ENCODE data around the gene WDR81. TPM values are rescaled to one million over a fixed set of nuclear protein-coding genes. Genes with fewer than 3 reads are reported as not detected.

The WDR81 gene
- total and polyA plus RNA-seq, 2 experiments from 2014 or later = 3.5 to 14.5 TPM

GRCh38 chr17:1742371-1743087, 18.0 kb downstream of the WDR81 start, which contains the start of gene SERPINF2:
Gene SERPINF2 (plus strand): TSS chr17:1742871. CDS start chr17:1744996, 2,125 bp downstream.
- Histone ChIP-seq H4K20me1 (replicated peaks; ENCODE audit: insufficient read depth) (no peaks in the 10 kb centered on the region), H3K27ac (ENCODE audit: low read depth) (no peak within 1 kb of the TSS), H3K4me2 (no peak within 1 kb of the TSS), H3K4me1 (ENCODE audit: insufficient read depth) (no peaks in the 10 kb centered on the region), H3K79me2 (replicated peaks; ENCODE audit: insufficient read depth) (no peaks in the 10 kb centered on the region), H3F3A (replicated peaks; ENCODE audit: low read depth) (no peaks in the 10 kb centered on the region; the same call in 1 of the 2 replicates), H3K27me3 (ENCODE audit: insufficient read depth) (no peaks in the 10 kb centered on the region), H3K4me3 (no peak within 1 kb of the TSS), H3K36me3 (ENCODE audit: insufficient read depth) (no peaks in the 10 kb centered on the region), H2AFZ (no peak within 1 kb of the TSS), H3K9me2 (ENCODE audit: insufficient read depth) (no peaks in the 10 kb centered on the region)
- no peak for DNase-seq (ENCODE audit: low spot score)
- no peak for ATAC-seq
- peaks cover 2% of the 10 kb centered on the region; the same call in 1 of the 3 replicates for H3K4me1 Mint-ChIP-seq
- peaks cover 2% of the 10 kb centered on the region; the same call in 2 of the 3 replicates for H3K36me3 Mint-ChIP-seq (ENCODE audit: low read depth)
- TF ChIP-seq ZNF331 (CRISPR knock-in tag; IDR thresholded peaks at IDR 0.05; ENCODE audit: low read depth) = no peak
- TF ChIP-seq JUNB (IDR thresholded peaks at IDR 0.05; ENCODE audit: unreplicated experiment) = no peak
- TF ChIP-seq ZNF462 (CRISPR knock-in tag; IDR thresholded peaks at IDR 0.05) = no peak
- no peak for TF ChIP-seq CTCF (conservative IDR thresholded peaks at IDR 0.05; ENCODE audit: low read depth in 2 of 2)
- TF ChIP-seq CREB1 (CRISPR knock-in tag; IDR thresholded peaks at IDR 0.05; ENCODE audit: low read depth) = no peak
- no peak for TF ChIP-seq POLR2AphosphoS5 (IDR thresholded peaks at IDR 0.05; ENCODE audit: low read depth)
- no peak for TF ChIP-seq STAT1 (IDR thresholded peaks at IDR 0.05; ENCODE audit: unreplicated experiment)
- TF ChIP-seq EZH2phosphoT487 (IDR thresholded peaks at IDR 0.05; ENCODE audit: unreplicated experiment) = no peak
- TF ChIP-seq ZNF114 (CRISPR knock-in tag; IDR thresholded peaks at IDR 0.05) = no peak
- TF ChIP-seq EZH2 (IDR thresholded peaks at IDR 0.05; ENCODE audit: low read depth, unreplicated experiment) = no peak
- TF ChIP-seq ETS1 (IDR thresholded peaks at IDR 0.05) = no peak
- TF ChIP-seq NANOG (IDR thresholded peaks at IDR 0.05; ENCODE audit: borderline replicate concordance) = no peak
- no peak for TF ChIP-seq REST (IDR thresholded peaks at IDR 0.05; ENCODE audit: unreplicated experiment)
- no peak within 1 kb of the TSS for H3K4me3 Mint-ChIP-seq
- peaks cover 19% of the 10 kb centered on the region; the same call in 2 of the 3 replicates for H3K9me3 Mint-ChIP-seq
- H3K27ac Mint-ChIP-seq = no peak within 1 kb of the TSS
- H3K27me3 Mint-ChIP-seq (ENCODE audit: insufficient read depth, low read depth, poor library complexity) = peaks cover 4% of the 10 kb centered on the region
